T-helper 1 cell treated with Interleukin-12 subunit alpha and Interleukin-12 subunit beta and Interleukin-4 antibody, amounts not matched to agents 30 ng/mL and 1 ng/mL, for 36 hours (primary cell): ENCODE data around the gene MYO10. TPM values are rescaled to one million over a fixed set of nuclear protein-coding genes. Genes with fewer than 3 reads are reported as not detected.
"Not testable (repeated sequence)": the region's sequence is repeated elsewhere in the genome, so short reads cannot be mapped to it uniquely, and the experiment has no call there.

ENCODE experiments used
- intact Hi-C: fragments of 100-400 bp; cut with micrococcal nuclease; formaldehyde crosslinking; loops from one replicate; pipeline ENCODE4 v1.15.1; 2024
- total RNA-seq: library from RNA; stranded (reverse); gene quantifications from 2 replicates; pipeline ENCODE4 v1.2.3, GENCODE V29; 2022

The MYO10 gene
- total RNA-seq, 1 donor from 2014 or later = not detected

- intact Hi-C loops = no loop called here
These were observed 214.7 kb downstream of the MYO10 start for GRCh38 chr5:16721151-16722096.

- intact Hi-C loops = not testable (repeated sequence)
These were observed 218.1 kb downstream of the MYO10 start for GRCh38 chr5:16718036-16718435.

GRCh38 chr5:16713386-16713928 is 222.6 kb downstream of the MYO10 start:
- intact Hi-C loops = no loop called here

GRCh38 chr5:16712620-16713019 is 223.5 kb downstream of the MYO10 start:
- intact Hi-C loops = no loop called here

- intact Hi-C loops = no loop called here
These were observed 223.9 kb downstream of the MYO10 start for GRCh38 chr5:16712178-16712577.

GRCh38 chr5:16709691-16710433 is 226.2 kb downstream of the MYO10 start:
- intact Hi-C loops = no loop called here

GRCh38 chr5:16707869-16708192 is 228.3 kb downstream of the MYO10 start:
- intact Hi-C loops = no loop called here

GRCh38 chr5:16707168-16707868 is 228.8 kb downstream of the MYO10 start:
- intact Hi-C loops = no loop called here

GRCh38 chr5:16704945-16705344 is 231.1 kb downstream of the MYO10 start:
- intact Hi-C loops = no loop called here

- intact Hi-C loops = no loop called here
These were observed 233.1 kb downstream of the MYO10 start for GRCh38 chr5:16702964-16703363.

- intact Hi-C loops = no loop called here
These were observed 234.7 kb downstream of the MYO10 start for GRCh38 chr5:16701134-16702099.

GRCh38 chr5:16700081-16700480 is 236.0 kb downstream of the MYO10 start:
- intact Hi-C loops = no loop called here

- intact Hi-C loops = no loop called here
These were observed 240.3 kb downstream of the MYO10 start for GRCh38 chr5:16695779-16696178.

GRCh38 chr5:16693879-16694278 is 242.2 kb downstream of the MYO10 start:
- intact Hi-C loops = no loop called here

GRCh38 chr5:16691731-16692130 is 244.4 kb downstream of the MYO10 start:
- intact Hi-C loops = no loop called here

GRCh38 chr5:16690243-16690852 is 245.7 kb downstream of the MYO10 start:
- intact Hi-C loops = no loop called here

- intact Hi-C loops = no loop called here
These were observed 248.2 kb downstream of the MYO10 start for GRCh38 chr5:16687898-16688297.

GRCh38 chr5:16685069-16685468 is 251.0 kb downstream of the MYO10 start:
- intact Hi-C loops = no loop called here

- intact Hi-C loops = no loop called here
These were observed 254.2 kb downstream of the MYO10 start for GRCh38 chr5:16681876-16682275.

- intact Hi-C loops = no loop called here
These were observed 256.2 kb downstream of the MYO10 start for GRCh38 chr5:16679863-16680262.
